NT2/D1 (cell line): ENCODE data around the gene ASCL2.

Experiments
- SUZ12 ChIP-seq: IDR thresholded peaks from 2 replicates; pipeline ENCODE4 v1.6.1; 2011; ENCODE audit not compliant: insufficient read length, insufficient read depth; ENCODE audit errors: extremely low read depth
- ZNF274 ChIP-seq: IDR thresholded peaks from 2 replicates; pipeline ENCODE4 v1.6.1; 2011; ENCODE audit warnings: mild to moderate bottlenecking, low read depth, low read length

DNA sequence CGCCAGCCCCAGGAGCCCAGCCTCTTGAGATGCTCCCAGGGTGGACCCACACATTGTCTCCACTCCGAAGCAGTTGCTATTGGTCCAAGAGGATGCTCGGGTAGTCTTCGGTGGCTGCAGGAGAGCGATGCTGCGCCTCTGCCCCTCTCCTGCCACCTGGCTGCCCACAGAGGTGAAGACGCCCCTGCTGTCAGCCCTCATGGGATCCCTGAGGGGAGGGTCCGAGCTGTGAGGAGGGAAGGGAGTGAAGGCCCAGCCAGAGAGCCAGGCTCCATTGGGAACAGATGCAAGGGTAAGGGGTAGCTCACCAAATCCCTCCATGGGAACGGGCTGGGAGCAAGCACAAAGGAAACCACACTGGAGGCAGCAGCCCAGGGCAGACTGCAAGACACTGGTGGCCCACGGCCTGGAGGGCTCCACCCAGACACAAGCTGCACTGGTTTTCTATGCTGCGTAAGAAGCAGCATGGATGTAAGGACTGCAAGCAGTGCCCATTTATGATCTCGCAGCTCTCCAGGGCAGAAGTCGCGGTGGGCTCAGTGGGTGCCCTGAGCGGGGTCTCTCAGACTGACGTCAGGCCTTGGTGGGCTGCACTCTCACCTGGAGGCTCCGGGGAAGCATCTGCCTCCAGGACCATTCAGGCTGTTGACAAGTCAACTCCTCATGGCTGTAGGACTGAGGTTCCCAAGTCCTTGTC is 47.1 kb upstream of the ASCL2 start:
- TF ChIP-seq ZNF274 (no peak), SUZ12 (no peak)
